ENCODE results near the gene BMP2K.

Gene BMP2K

DNA sequence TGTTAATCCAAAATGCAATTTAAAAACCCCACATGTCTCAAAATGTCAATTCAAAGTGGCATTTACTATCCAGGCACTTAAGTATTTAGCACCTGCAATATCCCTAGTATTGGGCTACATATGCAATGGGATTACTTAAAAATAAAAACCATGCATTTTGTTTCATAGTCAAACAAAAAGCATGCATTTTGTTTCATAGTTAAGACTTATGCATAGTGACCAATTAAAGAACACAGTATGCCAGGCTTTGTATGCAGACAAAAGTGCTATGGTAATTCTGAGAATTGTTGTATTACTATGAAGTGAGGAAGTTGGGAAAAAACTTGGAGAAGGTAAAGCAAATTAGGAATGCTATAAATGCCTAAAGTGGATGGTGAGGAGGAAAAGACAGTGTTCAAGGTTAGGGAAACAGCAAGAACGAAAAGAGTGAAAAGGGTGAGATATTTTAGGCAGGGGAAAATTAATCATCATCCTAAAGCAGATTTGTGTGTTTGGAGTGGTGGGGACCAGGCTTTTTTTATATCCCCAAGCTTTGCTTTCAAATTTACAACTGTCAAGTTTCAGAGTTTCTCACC is 10.6 kb upstream of the BMP2K start:
- no peak overlapping the region for H3K4me3 ChIP-seq
- no peaks in the 10 kb centered on the region for H3K36me3 ChIP-seq
- H3K9me3 ChIP-seq: no peaks in the 10 kb centered on the region
- peaks cover 0 to 5% (median 0%) of the 10 kb centered on the region in 4 donors for H3K4me1 ChIP-seq
- intact Hi-C loops (cut with DNase I; ENCODE audit: low total_unique reads): no loop called here
- H3K27ac ChIP-seq: no peak overlapping the region
- no peak for DNase-seq
- no peaks in the 10 kb centered on the region for H3K27me3 ChIP-seq
- TF ChIP-seq, protein P1, sequence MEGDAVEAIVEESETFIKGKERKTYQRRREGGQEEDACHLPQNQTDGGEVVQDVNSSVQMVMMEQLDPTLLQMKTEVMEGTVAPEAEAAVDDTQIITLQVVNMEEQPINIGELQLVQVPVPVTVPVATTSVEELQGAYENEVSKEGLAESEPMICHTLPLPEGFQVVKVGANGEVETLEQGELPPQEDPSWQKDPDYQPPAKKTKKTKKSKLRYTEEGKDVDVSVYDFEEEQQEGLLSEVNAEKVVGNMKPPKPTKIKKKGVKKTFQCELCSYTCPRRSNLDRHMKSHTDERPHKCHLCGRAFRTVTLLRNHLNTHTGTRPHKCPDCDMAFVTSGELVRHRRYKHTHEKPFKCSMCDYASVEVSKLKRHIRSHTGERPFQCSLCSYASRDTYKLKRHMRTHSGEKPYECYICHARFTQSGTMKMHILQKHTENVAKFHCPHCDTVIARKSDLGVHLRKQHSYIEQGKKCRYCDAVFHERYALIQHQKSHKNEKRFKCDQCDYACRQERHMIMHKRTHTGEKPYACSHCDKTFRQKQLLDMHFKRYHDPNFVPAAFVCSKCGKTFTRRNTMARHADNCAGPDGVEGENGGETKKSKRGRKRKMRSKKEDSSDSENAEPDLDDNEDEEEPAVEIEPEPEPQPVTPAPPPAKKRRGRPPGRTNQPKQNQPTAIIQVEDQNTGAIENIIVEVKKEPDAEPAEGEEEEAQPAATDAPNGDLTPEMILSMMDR (IDR thresholded peaks at IDR 0.05): no peak

DNA sequence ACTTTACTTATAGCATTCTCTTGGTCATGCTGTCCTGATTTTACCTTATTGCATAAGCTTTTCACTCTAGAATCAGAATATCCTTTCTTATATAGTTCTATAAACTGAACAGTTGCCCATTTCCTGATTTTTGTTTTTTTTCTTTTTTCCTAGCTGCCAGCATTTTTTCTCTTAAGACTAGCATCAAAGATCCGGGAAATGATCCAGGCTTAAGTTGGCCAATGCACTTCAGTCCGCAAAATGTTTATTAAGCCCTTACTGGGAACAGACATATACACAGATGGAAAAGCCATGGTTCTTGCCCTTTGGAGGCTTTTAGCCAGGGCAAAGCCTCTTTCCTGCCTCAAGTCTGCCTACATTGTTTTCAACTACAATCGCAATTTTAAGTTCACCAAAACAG is 10.1 kb upstream of the BMP2K start:
- Histone ChIP-seq H3K4me3 (no peak overlapping the region), H3K27me3 (no peaks in the 10 kb centered on the region), H3K9me3 (no peaks in the 10 kb centered on the region), H3K4me1 (peaks cover 0 to 5% (median 0%) of the 10 kb centered on the region in 4 donors), H3K36me3 (no peaks in the 10 kb centered on the region), H3K27ac (no peak overlapping the region)
- DNase-seq: no peak
- intact Hi-C loops (cut with DNase I; ENCODE audit: low total_unique reads): no loop called here
- TF ChIP-seq, protein P1 (IDR thresholded peaks at IDR 0.05): no peak

DNA sequence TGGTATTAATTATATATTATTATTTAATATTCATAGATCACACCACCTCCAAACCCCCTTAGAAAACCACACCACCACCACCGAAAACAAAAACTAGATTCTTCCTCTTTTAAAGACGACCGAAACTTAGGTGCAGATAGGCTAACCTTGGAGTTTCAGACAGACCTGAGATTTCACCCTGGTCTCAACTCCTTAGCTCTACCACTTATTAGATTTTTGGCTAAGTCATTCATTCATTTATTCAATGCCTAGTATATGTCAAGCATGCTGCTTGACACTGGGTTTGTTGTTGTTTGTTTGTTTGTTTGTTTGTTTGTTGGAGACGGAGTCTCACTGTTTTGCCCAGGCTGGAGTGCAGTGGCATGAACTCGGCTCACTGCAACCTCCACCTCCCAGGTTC is 9.5 kb upstream of the BMP2K start:
- DNase-seq: no peak
- TF ChIP-seq, protein P1 (IDR thresholded peaks at IDR 0.05): no peak
- Histone ChIP-seq H3K27ac (no peak overlapping the region), H3K36me3 (no peaks in the 10 kb centered on the region), H3K4me3 (no peak overlapping the region), H3K27me3 (no peaks in the 10 kb centered on the region), H3K9me3 (no peaks in the 10 kb centered on the region), H3K4me1 (peaks cover 0 to 5% (median 0%) of the 10 kb centered on the region in 4 donors)
- intact Hi-C loops (cut with DNase I; ENCODE audit: low total_unique reads): no loop called here

DNA sequence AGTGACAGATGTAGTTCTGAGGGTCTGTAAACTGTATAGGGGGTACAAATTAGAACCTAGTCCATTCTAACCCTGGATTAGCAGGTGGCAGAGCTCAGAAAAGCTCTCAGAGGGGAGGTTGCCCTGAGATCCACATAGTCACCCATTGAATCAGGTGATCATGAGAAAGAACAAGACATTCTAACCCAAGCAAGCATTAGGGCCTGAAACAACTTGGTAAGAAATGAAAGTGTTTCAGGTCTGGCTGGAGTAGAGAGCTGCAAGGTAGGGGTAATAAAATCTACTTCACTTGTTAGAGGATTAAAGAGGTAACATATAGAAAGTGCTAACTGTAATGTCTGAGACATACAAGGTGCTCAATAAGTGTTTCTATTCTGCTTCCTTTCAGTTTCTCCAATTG is 8.8 kb upstream of the BMP2K start:
- H3K27ac ChIP-seq: no peak overlapping the region
- H3K9me3 ChIP-seq: no peaks in the 10 kb centered on the region
- TF ChIP-seq, protein P1 (IDR thresholded peaks at IDR 0.05): no peak
- H3K4me3 ChIP-seq: no peak overlapping the region
- H3K4me1 ChIP-seq: peaks cover 0 to 5% (median 0%) of the 10 kb centered on the region in 4 donors
- no peaks in the 10 kb centered on the region for H3K36me3 ChIP-seq
- DNase-seq: no peak
- H3K27me3 ChIP-seq: no peaks in the 10 kb centered on the region
- intact Hi-C loops (cut with DNase I; ENCODE audit: low total_unique reads): no loop called here

DNA sequence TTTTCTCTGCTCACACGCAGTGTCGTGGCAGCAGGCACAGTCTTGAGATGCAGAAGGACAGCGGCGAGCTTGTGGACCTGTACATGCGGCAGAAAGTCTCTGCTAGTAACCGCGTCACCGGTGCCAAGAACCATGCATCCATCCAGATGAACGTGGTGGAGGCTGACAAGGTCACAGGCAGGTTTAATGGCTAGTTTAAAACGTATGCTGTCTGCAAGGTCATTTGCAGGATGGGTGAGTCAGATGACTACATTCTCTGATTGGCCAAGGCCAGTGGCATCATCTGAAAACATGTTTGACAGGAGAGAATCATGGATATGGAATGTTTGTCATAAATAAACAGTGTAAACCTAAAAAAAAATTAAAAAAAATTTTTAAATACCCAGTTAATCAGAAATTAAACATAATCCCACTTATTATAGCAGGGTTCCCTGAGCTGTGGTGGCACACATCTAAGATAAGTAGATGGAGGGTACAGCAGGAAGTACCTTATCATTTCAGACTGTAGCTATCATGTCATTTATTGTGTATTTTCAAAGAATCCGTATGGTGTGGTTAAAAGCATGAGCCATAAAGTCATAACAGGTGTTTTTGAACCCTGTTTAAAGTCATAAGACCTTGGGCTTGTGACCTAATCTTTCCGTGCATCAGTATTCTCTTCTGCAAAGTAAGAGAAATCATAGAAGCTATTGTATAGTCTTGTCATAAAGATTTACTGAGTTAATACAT is 7.5 kb upstream of the BMP2K start:
- intact Hi-C loops (cut with DNase I; ENCODE audit: low total_unique reads): no loop called here
- Histone ChIP-seq H3K9me3 (no peaks in the 10 kb centered on the region), H3K27ac (no peak overlapping the region), H3K4me3 (no peak overlapping the region), H3K27me3 (no peaks in the 10 kb centered on the region), H3K36me3 (no peaks in the 10 kb centered on the region), H3K4me1 (peaks cover 0 to 5% (median 0%) of the 10 kb centered on the region in 4 donors)
- DNase-seq: no peak
- TF ChIP-seq, protein P1 (IDR thresholded peaks at IDR 0.05): no peak

Data from tibial artery (tissue), 4 donors.